Breast epithelium (tissue), 4 donors: ENCODE data around the gene GH2. TPM values are rescaled to one million over a fixed set of nuclear protein-coding genes. Genes with fewer than 3 reads are reported as not detected.
"Not testable (repeated sequence)": the region's sequence is repeated elsewhere in the genome, so short reads cannot be mapped to it uniquely, and the experiment has no call there.

Experiments
- DNase-seq, 2 donors: peaks; one replicate each; pipeline ENCODE4 v3.0.0-alpha.2; 2019; ENCODE audit warnings: low spot score in 2 of 2
- H3K27ac ChIP-seq, 2 donors: fragments of 200-600 bp; sonication (generic) in 1 of 2; one replicate each; pipeline ENCODE4 v1.5.1; 2016 to 2019; ENCODE audit warnings: mild to moderate bottlenecking in 1 of 2
- H3K27me3 ChIP-seq, 2 donors: fragments of 200-600 bp; sonication (generic) in 1 of 2; one replicate each; pipeline versions ENCODE4 v1.5.1 to v1.6.0; 2017 to 2019; ENCODE audit warnings: control low read depth in 1 of 2, mild to moderate bottlenecking in 1 of 2
- H3K36me3 ChIP-seq: fragments of 200-600 bp; one replicate; pipeline ENCODE4 v1.5.1; 2019
- H3K4me1 ChIP-seq, 2 donors: fragments of 200-600 bp; sonication (generic); one replicate each; pipeline ENCODE4 v1.5.1; 2016 to 2019; ENCODE audit warnings: control low read depth in 1 of 2
- H3K4me3 ChIP-seq, 3 donors: fragments of 200-600 bp; sonication (generic); 1 replicate in 2 of 3; 2 replicates in 1 of 3; pipeline ENCODE4 v1.5.1; 2016 to 2019; ENCODE audit warnings: mild to moderate bottlenecking in 3 of 3, moderate library complexity in 2 of 3
- H3K9me3 ChIP-seq, 2 donors: fragments of 200-600 bp; sonication (generic) in 1 of 2; one replicate each; pipeline ENCODE4 v1.5.1; 2016 to 2019; ENCODE audit warnings: control low read depth in 1 of 2
- POLR2A ChIP-seq: fragments of 450-650 bp; IDR thresholded peaks from one replicate; pipeline ENCODE4 v1.6.1; 2016; ENCODE audit warnings: antibody characterized with exemption, mild to moderate bottlenecking, moderate library complexity
- POLR2AphosphoS5 ChIP-seq, 3 donors: sonication (generic); formaldehyde crosslinking; IDR thresholded peaks; one replicate each; pipeline ENCODE4 v1.6.1; 2017; ENCODE audit warnings: antibody characterized with exemption in 3 of 3
- intact Hi-C: fragments of 100-400 bp; cut with DNase I; formaldehyde crosslinking; loops from one replicate; pipeline ENCODE4 v1.15.1; 2023; ENCODE audit warnings: low total_unique reads
- total RNA-seq, 3 donors: library from RNA; depleted of rRNA; stranded (reverse); fragments of >200 nt; gene quantifications; one replicate each; pipeline ENCODE4 v1.1.0, GENCODE V29; 2016
- TF ChIP-seq, protein P1 (sequence below), 3 donors: fragments of 450-650 bp; IDR thresholded peaks; one replicate each; pipeline ENCODE4 v1.5.1; 2016 to 2017; ENCODE audit warnings: antibody characterized with exemption in 3 of 3, mild to moderate bottlenecking in 3 of 3, moderate library complexity in 3 of 3

Gene GH2
- total RNA-seq, 3 donors from 2014 or later, result not detected

DNA sequence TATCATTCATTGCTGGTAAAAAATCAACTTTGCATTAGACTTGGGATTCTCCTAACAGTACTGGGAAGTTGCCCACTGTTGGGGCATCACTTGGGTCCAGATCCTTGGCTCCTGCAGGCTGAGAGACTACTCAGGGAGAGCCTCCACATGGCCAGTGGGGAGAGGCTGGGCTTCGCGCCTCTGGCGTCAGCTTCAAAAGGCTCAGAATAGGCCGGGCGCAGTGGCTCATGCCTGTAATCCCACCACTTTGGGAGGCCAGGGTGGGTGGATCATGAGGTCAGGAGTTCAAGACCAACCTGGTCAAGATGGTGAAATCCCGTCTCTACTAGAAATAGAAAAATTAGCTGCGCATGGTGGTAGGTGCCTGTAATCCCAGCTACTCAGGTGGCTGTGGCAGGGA, 32.7 kb upstream of the GH2 start:
- DNase-seq, result no peak
- H3K27ac ChIP-seq, result no peak overlapping the region
- H3K27me3 ChIP-seq, result no peaks in the 10 kb centered on the region
- intact Hi-C loops, result no loop called here
- H3K36me3 ChIP-seq, result no peaks in the 10 kb centered on the region
- no peak overlapping the region for H3K4me3 ChIP-seq
- no peak for TF ChIP-seq POLR2A
- TF ChIP-seq POLR2AphosphoS5 (IDR thresholded peaks at IDR 0.05), result no peak
- TF ChIP-seq, protein P1, sequence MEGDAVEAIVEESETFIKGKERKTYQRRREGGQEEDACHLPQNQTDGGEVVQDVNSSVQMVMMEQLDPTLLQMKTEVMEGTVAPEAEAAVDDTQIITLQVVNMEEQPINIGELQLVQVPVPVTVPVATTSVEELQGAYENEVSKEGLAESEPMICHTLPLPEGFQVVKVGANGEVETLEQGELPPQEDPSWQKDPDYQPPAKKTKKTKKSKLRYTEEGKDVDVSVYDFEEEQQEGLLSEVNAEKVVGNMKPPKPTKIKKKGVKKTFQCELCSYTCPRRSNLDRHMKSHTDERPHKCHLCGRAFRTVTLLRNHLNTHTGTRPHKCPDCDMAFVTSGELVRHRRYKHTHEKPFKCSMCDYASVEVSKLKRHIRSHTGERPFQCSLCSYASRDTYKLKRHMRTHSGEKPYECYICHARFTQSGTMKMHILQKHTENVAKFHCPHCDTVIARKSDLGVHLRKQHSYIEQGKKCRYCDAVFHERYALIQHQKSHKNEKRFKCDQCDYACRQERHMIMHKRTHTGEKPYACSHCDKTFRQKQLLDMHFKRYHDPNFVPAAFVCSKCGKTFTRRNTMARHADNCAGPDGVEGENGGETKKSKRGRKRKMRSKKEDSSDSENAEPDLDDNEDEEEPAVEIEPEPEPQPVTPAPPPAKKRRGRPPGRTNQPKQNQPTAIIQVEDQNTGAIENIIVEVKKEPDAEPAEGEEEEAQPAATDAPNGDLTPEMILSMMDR (IDR thresholded peaks at IDR 0.05), result no peak
- H3K4me1 ChIP-seq, result no peaks in the 10 kb centered on the region
- H3K9me3 ChIP-seq, result no peaks in the 10 kb centered on the region

DNA sequence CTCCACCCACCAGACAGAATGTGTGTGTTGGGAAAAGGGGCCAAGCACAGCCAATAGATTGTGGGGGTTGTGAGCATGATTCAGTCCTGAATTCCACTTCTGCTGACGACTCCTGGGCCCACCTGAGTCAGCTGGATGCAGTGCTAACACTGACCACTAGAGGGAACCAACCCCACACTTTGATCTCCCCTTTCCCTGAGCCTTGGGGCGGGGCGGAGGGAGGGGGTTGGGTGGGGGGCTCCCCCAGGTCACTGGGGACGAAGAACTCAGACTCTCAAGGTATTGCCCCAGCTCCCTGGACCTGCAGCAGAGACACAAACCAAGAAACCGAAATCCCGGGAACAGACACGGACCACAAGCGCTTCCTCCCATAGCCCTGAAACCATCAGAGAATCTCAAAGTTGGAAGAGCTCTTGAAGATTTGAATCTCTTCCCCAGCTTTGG, 29.9 kb upstream of the GH2 start:
- Histone ChIP-seq H3K27me3 (no peaks in the 10 kb centered on the region), H3K4me3 (no peak overlapping the region), H3K27ac (no peak overlapping the region), H3K4me1 (no peaks in the 10 kb centered on the region), H3K36me3 (no peaks in the 10 kb centered on the region), H3K9me3 (no peaks in the 10 kb centered on the region)
- no peak for DNase-seq
- intact Hi-C loops, result no loop called here
- TF ChIP-seq, protein P1 (IDR thresholded peaks at IDR 0.05), result peak; percentile 35 to 63 (median 38)
- TF ChIP-seq POLR2AphosphoS5 (IDR thresholded peaks at IDR 0.05), result no peak

DNA sequence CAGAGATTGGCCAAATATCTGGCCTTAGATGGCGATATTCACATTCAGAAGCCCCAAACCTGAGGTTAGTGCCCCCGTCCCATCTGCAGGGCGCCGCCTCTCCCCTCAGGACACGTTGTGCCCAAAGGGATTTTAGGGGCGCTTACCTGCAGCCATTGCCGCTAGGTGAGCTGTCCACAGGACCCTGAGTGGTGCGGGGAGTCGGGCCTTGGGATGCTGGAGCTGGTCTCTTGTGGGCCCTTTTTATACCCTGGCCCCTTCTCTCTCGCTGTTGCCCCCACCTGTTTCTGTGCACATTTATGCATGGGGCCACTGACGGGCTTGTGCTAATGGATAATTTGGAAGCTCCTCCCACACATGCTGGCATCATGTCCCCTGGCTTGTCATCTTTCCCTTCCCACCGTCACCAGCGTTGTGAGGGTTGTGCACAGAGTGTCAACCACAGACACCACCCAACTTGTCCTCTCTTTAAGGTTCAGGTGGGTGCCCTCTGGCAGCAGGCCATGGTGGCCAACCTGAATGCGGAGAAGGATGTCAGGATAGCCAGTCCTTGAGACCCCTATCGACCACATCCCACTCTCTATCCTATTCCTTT, 29.4 kb upstream of the GH2 start, which contains the start of gene CSHL1:
Gene CSHL1, minus strand, starts transcription at position 218 of the 595 bp plus-strand sequence. Its CDS starts 62 bp downstream, at position 156.
- no peak for TF ChIP-seq POLR2A
- TF ChIP-seq, protein P1 (IDR thresholded peaks at IDR 0.05), result no peak
- no peak for TF ChIP-seq POLR2AphosphoS5 (IDR thresholded peaks at IDR 0.05)
- Histone ChIP-seq H3K4me1 (no peaks in the 10 kb centered on the region), H3K27ac (no peak within 1 kb of the TSS), H3K36me3 (no peaks in the 10 kb centered on the region), H3K27me3 (no peaks in the 10 kb centered on the region), H3K4me3 (no peak within 1 kb of the TSS), H3K9me3 (no peaks in the 10 kb centered on the region)
- DNase-seq, result no peak
- intact Hi-C loops, result no loop called here

DNA sequence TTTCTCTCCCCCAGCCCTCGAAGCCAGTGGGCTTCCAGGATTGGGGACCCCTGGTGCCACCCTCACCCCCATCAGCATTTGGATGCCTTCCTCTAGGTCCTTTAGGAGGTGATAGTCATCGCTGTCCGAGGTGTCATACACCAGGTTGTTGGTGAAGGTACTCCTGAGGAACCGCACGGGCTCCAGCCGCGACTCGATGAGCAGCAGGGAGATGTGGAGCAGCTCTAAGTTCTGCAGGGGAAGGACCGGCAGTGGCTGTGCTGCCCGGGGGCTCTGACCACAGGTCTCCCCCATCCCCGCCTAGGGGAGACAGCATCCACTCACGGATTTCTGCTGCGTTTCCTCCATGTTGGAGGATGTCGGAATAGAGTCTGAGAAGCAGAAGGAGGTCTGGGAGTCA, 28.4 kb upstream of the GH2 start:
- Histone ChIP-seq H3K36me3 (no peaks in the 10 kb centered on the region), H3K4me3 (no peak overlapping the region), H3K4me1 (no peaks in the 10 kb centered on the region), H3K27ac (no peak overlapping the region), H3K9me3 (no peaks in the 10 kb centered on the region), H3K27me3 (no peaks in the 10 kb centered on the region)
- no peak for DNase-seq
- intact Hi-C loops, result no loop called here
- TF ChIP-seq, protein P1 (IDR thresholded peaks at IDR 0.05), result no peak
- TF ChIP-seq POLR2AphosphoS5 (IDR thresholded peaks at IDR 0.05), result no peak
- no peak for TF ChIP-seq POLR2A

DNA sequence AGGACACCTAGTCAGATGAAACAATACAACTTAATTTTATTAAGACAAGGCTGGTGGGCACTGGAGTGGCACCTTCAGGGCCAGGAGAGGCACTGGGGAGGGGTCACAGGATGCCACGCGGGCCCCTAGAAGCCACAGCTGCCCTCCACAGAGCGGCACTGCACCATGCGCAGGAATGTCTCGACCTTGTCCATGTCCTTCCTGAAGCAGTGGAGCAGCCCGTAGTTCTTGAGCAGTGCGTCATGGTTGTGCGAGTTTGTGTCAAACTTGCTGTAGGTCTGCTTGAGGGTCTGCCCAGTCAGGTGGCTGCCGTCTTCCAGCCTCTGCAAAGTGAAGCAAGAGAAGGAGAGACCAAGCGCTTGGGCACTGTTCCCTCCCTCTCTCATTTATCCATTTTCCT, 27.8 kb upstream of the GH2 start:
- H3K36me3 ChIP-seq, DNase-seq, H3K27ac ChIP-seq, H3K27me3 ChIP-seq, H3K4me3 ChIP-seq, H3K4me1 ChIP-seq, H3K9me3 ChIP-seq, intact Hi-C loops: not testable (repeated sequence)

DNA sequence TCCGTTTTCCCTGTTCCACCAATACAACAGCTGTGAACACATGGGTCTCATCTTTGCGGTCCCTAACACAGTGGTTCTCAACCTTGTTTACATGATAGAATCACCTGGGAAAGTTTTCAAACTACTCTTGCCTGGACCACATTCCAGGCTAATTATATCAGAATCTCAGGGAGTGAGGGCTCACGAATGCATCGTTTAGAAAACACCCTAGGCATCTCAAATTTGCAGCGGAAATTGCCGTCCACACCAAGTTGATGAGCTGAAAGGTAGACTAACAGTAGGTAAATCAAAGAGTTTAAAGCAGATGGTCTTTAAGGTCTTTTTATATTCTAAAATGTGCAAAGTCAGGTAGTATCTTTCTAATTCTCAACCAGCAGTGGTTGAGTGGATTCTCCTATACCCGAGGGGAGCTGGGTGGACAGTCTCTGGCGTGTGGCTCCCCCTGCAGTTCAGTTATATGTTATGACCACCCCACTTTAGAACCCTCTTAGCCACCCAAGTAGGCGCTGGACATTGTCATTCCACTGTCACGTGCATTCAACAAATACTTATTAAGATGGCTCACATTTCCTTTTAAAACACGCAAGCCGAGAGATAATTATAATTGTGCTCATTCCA, 25.5 kb upstream of the GH2 start:
- intact Hi-C loops, H3K9me3 ChIP-seq, H3K36me3 ChIP-seq, H3K27me3 ChIP-seq, DNase-seq, H3K4me1 ChIP-seq, H3K4me3 ChIP-seq, H3K27ac ChIP-seq: not testable (repeated sequence)

DNA sequence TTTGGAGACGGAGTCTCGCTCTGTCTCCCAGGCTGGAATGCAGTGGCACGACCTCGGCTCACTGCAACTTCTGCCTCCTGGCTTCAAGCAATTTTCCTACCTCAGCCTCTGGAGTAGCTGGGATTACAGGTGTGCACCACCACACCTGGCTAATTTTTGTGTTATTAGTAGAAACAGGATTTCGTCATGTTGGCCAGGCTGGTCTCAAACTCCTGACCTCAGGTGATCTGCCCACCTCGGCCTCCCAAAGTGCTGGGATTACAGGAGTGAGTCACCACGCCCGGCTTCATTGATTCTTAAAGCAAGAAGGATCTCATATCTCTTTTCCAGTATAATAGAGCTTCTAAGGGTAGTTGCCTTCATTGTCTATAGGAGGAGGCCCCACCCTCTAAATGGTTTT, 23.1 kb upstream of the GH2 start:
- DNase-seq, H3K9me3 ChIP-seq, H3K4me1 ChIP-seq, H3K4me3 ChIP-seq, H3K27ac ChIP-seq, H3K27me3 ChIP-seq, intact Hi-C loops, H3K36me3 ChIP-seq: not testable (repeated sequence)

DNA sequence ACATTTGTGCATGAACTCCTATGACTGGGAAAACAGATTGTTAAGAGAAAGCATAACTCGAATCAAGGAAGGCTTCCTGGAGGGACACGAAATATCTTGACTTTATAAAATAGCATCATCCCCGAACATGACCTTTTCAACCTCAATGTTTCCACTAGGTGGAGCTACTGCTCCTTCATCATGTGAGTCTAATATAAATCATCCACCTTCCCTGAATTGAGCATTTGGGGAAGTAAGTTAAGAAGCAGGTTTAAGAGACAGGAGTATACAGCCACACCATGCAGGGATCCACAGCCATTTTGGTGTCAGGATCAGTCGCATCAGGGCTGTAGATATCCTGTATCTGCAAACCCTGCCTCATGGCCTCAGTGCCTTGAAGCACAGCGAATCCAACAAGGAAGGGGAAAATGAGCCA, 22.1 kb upstream of the GH2 start:
- H3K4me1 ChIP-seq, H3K27me3 ChIP-seq, H3K36me3 ChIP-seq, H3K27ac ChIP-seq, H3K9me3 ChIP-seq, DNase-seq, H3K4me3 ChIP-seq, intact Hi-C loops: not testable (repeated sequence)

DNA sequence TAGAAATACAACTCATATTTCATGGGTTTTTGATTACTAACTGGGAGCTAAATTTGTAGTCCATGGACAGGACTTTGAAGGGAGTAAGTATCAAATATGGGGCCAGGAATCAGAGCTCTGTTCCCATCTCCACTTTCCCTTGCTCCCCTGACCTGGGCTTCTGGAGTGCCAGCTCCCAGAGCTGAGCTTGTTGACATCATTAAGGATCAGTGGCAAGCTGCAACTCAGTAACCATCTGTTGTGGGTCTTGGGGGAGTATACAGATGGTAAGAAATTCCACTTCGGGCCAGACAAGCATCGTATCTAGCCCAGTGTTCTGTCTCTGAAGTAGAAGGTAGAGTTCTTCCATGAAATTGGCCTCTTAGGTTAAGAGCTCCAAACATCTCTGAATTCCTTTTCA, 20.2 kb upstream of the GH2 start:
- H3K4me1 ChIP-seq, intact Hi-C loops, H3K27me3 ChIP-seq, DNase-seq, H3K4me3 ChIP-seq, H3K36me3 ChIP-seq, H3K27ac ChIP-seq, H3K9me3 ChIP-seq: not testable (repeated sequence)
